Suprapubic skin (tissue), 4 donors: ENCODE results near the gene JMJD8.

Experiments used
- EP300 ChIP-seq: sonication (generic); formaldehyde crosslinking; IDR thresholded peaks from one replicate; pipeline ENCODE4 v1.6.1; 2017; ENCODE audit warnings: antibody characterized with exemption
- POLR2A ChIP-seq, 2 donors: fragments of 450-650 bp; IDR thresholded peaks; one replicate each; pipeline ENCODE4 v1.6.1; 2017; ENCODE audit warnings: antibody characterized with exemption in 2 of 2, mild to moderate bottlenecking in 2 of 2, moderate library complexity in 2 of 2
- POLR2AphosphoS5 ChIP-seq, 3 donors: sonication (generic); formaldehyde crosslinking; IDR thresholded peaks; one replicate each; pipeline ENCODE4 v1.6.1; 2017; ENCODE audit warnings: antibody characterized with exemption in 3 of 3
- TF ChIP-seq, protein P1 (sequence below), 2 donors: fragments of 200-600 bp in 1 of 2; fragments of 450-650 bp in 1 of 2; sonication (generic) in 1 of 2; IDR thresholded peaks; one replicate each; pipeline ENCODE4 v1.5.1; 2016 to 2019; ENCODE audit warnings: antibody characterized with exemption in 2 of 2, mild to moderate bottlenecking in 1 of 2, moderate library complexity in 1 of 2

DNA sequence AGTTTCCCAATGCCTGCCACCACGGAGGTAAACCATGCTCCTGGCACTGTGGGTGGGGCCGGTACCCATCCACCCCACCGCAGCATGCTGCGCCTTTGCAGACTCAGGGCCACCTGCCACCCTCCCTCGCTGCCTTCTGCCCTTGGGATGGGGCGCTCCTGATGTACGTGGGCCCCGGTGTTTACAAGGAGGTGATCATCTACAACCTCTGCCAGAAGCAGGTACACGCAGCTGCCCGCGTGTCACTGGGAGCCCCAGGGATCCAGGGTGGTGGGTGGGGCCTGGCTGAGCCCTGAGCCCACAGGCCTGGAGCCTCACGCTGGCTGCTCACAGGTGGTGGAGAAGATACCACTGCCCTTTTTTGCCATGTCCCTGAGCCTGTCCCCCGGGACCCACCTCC is 17.6 kb downstream of the JMJD8 start:
- TF ChIP-seq POLR2AphosphoS5 (IDR thresholded peaks at IDR 0.05) (no peak), POLR2A (IDR thresholded peaks at IDR 0.05) (no peak), EP300 (no peak)
- TF ChIP-seq, protein P1, sequence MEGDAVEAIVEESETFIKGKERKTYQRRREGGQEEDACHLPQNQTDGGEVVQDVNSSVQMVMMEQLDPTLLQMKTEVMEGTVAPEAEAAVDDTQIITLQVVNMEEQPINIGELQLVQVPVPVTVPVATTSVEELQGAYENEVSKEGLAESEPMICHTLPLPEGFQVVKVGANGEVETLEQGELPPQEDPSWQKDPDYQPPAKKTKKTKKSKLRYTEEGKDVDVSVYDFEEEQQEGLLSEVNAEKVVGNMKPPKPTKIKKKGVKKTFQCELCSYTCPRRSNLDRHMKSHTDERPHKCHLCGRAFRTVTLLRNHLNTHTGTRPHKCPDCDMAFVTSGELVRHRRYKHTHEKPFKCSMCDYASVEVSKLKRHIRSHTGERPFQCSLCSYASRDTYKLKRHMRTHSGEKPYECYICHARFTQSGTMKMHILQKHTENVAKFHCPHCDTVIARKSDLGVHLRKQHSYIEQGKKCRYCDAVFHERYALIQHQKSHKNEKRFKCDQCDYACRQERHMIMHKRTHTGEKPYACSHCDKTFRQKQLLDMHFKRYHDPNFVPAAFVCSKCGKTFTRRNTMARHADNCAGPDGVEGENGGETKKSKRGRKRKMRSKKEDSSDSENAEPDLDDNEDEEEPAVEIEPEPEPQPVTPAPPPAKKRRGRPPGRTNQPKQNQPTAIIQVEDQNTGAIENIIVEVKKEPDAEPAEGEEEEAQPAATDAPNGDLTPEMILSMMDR (IDR thresholded peaks at IDR 0.05) = no peak
